AML-193 (cell line): Measurements from ENCODE around the gene PATE3.

Experiments
- DNase-seq, 2 experiments: peaks; one replicate each; lab custom pipeline; 2025; lab: John Stamatoyannopoulos, UW

Gene PATE3, protein sequence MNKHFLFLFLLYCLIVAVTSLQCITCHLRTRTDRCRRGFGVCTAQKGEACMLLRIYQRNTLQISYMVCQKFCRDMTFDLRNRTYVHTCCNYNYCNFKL

DNA sequence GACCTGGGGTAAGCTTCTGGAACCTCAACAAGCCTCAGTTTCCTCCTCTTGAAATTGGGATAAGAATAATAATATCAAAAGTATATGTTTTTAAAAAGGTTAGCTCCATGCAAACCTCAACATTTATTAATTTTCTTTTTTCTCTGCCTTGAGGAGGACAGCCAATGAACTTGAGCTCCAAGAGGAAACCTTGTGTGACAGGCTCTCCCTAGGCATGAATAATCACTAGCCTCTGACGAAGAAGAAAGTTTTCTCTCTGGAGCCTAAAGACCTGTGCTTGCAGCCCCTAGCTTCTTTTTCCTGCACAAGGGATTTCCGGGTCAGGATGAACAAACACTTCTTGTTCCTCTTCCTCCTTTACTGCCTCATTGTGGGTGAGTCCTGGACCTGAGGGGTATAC lies at the start of gene PATE3:
TSS of gene PATE3 (plus strand) at position 301 of the 400 bp plus-strand sequence. CDS start at position 326, 25 bp downstream.
- peak in 1 of 2 experiments; percentile 12 for DNase-seq

DNA sequence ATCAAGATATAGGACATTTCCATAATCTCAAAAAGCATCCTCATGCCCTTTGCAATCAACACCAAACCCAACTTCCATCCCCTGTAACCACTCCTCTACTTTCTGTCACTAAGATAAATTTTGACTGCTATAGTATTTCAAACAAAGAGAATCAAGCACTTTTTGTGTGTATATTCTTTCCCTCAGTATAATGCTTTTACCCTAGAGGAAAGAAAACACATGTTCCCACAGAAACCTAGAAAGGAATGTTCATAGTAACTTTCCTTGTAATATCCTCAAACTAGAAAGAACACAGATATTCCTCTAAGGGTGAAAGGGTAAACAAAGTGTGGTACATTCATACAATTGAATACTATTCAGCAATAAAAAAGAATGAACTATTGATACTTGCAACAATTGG lies 47.3 kb upstream of the PATE3 start:
- no peak for DNase-seq

DNA sequence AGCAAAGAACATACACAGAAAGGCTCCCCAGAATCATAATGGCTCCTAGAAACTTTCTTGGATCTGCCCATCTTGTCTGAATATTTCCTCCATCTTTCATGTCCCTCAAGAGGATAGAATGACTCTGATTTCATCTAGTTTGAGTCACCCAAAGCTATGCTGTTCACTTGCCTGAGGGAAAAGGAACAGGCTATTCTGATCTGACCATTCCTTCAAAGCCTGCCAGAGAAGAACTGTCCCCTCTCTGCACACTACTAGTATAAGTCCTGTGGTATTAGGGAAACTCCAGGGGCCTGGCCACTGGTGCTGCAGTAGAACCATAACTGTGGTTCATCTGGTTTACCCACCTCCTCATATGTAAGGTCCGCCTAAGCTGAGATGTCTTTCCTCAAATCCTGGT lies 44.2 kb upstream of the PATE3 start:
- no peak for DNase-seq

DNA sequence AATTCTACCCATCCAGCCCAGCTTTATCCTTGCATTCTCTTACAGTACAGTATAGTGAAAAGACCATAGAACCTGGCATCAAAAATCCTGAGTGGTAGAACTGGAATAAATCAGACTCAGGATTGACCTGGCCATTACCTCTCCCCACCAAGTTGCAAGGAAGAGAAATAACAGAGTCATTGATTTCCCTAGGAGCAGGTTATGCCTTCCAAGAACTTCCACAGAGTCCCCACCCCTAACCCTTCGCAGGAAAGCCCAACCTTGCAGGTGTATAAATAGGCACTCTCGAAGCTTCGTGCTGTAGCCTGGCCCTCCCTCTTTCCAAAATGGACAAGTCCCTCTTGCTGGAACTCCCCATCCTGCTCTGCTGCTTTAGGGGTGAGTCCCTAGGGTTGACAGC lies 41.9 kb upstream of the PATE3 start, which contains the start of gene PATE1:
TSS of gene PATE1 (plus strand) at position 301 of the 400 bp plus-strand sequence. CDS start at position 327, 26 bp downstream.
- DNase-seq, result no peak

DNA sequence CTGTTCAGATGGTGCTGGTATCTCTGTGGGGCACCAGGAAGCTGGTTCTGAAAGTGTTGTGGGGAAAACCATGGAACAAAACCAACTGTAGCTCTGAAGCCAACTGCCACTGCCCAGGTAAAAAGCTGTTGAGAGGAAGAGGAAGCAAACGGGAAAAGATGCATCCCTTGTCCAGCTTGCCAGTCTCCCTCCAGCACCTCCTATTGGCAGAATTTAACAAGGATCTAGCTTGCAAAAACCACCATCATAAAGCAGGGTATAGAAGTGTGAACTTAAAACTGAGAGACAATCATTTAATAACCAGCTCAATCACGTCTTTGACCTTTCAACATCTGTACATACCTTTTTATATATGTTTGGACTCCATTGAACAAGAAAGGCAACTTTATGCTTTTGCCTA lies 37.3 kb upstream of the PATE3 start:
- no peak for DNase-seq

DNA sequence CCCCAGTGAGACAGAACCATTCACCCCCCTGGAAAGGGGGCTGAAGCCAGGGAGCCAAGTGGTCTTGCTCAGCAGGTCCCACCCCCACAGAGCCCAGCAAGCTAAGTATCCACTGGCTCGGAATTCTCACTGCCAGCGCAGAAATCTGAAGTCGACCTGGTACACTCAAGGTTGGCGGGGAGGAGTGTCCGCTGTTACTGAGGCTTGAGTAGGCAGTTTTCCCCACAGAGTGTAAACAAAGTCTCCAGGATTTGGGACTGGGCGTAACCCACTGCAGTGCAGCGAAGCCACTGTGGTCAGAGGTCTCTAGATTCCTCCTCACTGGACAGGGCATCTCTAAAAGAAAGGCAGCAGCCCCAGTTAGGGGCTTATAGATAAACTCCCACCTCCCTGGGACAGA lies 31.9 kb upstream of the PATE3 start:
- no peak for DNase-seq

DNA sequence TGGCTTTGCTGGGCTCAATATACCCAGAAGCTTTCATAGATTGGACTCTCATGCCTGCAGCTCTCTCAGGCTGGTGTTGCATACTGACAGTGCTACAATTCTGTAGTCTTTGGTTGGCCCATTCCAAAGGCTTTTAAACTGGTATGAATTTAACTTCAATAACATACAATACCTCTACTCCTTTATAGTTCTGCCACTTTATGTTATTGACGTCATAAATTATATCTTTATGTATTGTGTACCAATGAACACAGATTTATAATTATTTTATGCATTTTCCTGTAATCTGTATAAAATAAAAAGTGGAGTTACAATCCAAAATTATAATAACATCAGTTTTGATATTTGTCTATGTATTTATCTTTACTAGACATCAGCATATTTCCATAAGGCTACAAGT lies 25.5 kb upstream of the PATE3 start:
- DNase-seq, result no peak

DNA sequence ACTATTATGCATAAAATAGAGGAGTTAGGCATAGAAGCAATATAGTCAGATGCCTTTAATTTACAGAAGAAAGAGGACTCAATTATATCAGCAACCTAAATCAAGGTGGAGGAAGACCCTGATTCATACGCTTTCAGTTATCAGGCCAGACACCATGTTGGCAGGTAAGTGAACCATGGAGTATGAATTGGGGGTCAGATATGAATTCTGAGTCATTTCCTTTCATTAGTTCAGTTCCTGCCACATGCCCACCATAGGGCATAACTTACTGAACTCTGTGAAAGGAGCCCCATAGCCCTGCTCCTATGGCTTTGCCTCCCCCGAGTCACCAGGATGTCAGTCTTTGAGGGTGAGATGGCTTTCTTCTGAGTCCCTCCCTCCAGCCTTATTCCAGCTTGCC lies 24.4 kb upstream of the PATE3 start:
- no peak for DNase-seq

DNA sequence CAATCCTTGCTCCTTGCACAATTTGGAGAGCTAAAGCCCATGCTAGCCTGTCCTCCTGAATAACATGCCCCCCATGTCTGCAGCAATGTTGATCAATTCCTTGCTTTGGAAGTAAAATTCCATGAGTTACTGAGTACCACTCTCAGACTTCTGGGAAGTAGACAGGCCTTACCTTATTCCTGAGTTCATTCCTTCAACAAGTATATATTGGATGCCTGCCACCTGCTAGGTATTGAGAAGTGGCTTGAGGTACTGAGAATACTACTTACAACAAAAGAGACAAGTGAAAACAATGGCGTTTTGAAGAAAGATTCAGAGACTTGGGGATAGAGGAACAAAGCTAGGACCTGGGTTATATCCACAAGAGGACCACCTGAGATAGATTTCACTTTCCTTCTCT lies 21.7 kb upstream of the PATE3 start:
- no peak for DNase-seq

DNA sequence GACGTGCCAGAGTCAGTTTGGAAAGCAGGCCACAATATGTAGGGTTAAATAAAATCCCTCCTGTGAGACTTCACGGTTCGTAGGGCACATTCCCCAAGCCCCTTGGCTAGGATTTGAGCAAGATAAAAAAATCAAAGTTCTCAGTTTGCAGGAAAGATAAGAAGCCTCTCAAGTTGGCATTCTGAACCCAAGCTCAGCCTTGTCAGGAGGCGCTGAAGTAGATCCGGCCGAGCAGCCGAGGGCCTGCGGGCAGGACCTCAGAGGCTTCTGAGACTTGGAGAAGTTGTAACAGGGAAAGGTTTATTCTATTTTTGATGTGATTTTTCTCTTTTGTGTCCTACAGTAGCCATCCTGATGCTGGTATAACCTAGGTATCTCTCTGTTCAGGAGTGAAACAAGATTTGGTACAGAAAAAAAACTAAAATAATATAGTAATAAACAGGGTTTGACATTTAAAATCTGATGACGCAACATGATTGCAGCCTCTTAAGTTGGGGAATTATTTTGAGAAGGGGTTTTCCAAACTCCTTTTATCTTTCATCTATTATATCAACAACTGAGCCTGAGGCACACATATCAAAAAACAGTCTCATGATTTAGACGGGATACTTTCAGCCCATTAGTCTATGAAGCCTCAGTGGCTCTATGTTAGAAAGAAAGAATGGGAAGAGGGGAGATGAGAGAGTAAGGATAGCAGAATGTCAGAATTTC lies 19.4 kb upstream of the PATE3 start:
- no peak for DNase-seq

DNA sequence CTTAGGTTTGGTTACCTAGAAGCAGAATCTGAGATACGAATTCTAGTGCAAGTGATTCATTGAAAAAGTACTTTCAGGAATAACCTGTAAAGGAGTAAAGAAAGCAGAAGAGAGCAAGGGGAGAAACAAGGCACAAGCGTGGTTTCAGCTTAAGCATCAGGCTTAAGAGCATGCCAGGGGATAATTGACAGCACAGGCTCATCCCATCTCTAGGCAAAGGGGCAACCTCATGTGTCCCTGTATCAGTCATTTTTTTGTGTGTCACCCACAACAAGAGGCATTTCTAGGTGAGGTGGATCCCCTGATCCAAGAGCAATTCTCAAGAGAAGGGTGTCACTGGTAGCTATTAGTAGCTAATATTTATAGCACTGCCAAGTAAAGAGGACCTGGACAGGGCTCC lies 17.3 kb upstream of the PATE3 start:
- DNase-seq, result no peak

DNA sequence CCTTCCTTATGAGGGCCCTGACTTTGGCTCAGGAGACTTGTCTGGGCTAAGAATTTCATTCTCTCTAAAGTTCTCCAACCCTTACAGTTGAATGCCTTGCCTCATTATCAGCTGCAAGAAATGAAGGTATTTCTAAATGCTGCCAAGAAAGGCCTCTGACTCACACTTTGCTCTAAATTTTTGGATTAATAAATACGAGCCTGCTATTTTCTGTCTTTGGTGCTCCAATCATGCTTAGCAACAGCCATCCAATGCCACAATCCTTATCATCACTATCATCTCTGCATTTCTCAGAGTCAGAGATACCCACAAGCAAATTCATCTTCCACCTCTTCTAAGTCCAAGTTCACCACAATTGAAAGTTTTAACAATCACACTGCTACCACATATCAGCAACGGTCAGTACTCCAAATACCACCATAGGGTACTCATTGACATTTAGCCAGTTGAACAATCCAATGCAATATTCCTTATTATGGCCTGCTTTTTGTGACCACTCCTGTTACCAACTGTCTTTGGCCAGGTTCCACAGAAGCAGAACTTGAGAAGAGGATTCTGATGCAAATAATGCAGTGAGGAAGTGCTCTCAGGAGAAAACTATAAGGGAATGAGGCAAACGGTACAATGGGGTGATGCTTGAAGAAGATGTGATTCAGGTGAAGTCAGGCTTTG lies 15.0 kb upstream of the PATE3 start:
- DNase-seq, result no peak

DNA sequence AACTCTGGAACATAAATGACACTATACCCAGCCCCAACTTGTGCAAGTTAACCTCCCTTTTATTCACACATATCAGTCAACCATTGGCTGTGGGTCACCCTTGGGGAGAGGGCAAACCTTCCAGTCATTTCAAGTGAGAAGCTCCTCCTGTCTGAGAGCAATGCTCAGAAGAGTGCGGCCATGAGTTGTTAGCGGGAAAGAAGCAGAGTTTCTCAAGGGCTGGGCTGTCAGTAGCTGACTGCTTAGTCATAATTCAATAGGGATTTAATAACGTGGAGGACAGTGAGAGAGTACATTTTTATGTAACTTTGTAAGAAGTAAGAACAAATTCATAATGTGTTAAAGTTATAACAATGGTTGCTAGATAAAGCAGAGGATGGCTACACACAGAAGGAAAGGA lies 14.4 kb upstream of the PATE3 start:
- DNase-seq, result no peak

DNA sequence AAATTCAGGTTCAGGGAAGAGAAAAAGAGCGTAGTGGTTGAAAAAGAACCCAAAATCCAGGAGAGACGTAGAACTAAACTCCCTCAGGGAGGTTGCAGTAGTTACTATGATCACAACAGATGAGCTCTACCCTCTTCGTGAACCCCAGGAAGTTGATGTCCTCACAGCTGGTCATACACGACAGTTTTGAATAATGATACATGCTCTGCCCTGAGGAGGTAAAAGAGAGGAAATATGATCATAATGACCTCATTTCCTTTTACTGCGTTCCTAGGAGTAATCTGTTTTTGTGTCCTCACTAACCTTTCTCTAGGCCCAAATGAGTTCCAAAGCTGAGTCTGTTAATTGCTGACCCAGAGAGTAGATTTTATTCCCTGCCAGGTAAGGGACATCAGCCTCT lies 10.6 kb upstream of the PATE3 start:
- DNase-seq, result no peak

DNA sequence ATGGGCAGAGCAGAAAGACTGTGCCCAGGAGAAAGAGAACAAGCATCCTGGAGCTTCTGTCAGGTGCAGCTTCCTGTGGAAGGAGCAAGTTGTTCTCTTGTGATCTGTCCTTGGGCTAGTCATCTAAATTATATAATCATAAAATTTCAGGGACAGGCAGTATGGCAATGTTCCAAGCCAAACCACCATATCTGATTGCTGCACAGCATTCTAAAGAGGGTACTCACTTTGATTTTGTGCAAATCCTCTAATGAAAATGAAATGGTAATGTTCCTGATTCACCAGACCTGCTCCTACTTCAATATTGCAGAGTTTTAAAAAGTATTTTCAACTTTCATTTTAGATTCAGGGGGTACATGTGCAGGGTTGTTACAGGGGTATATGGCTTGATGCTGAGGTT lies 9.2 kb upstream of the PATE3 start, which contains the start of gene PATE2:
TSS of gene PATE2 (minus strand) at position 101 of the 400 bp plus-strand sequence. CDS start at position 46, 55 bp downstream.
- no peak for DNase-seq

DNA sequence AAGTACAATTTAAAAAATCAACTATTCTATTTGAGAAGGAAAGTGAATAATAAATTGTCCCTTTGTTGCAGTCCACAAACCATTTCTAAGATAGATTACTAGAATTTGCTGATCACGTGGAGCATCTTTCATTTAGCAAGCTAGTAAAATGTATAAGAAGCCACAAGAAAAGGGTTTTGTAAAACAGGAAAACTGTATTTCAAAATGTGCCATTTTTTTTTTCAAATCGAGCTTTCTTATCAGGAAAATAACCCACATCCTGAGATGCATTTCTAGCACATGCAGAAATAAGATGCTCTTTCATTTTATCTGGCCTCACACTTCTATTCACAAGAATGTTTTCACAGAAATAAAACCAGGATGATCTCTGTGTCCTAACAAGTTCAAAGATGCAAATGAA lies 3.2 kb upstream of the PATE3 start:
- DNase-seq, result no peak

DNA sequence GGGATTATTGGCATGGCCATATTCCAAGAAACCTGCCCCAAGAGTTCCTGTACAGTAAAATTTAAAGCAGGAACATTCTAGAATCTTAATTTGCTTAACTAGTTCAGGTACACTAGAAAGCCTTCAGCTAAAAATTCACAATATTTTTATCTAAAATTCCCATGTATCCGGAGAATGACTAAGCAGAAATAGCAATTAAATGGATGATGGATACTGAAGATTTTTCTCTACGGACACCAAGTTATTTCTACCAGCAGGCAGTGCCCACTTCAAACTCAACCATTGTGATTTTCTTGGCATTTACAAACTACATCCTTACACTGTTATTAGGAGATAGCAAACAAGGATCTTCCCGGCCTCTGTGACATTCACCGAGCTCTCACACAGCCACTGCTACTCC lies 2.9 kb downstream of the PATE3 start:
- DNase-seq, result no peak

DNA sequence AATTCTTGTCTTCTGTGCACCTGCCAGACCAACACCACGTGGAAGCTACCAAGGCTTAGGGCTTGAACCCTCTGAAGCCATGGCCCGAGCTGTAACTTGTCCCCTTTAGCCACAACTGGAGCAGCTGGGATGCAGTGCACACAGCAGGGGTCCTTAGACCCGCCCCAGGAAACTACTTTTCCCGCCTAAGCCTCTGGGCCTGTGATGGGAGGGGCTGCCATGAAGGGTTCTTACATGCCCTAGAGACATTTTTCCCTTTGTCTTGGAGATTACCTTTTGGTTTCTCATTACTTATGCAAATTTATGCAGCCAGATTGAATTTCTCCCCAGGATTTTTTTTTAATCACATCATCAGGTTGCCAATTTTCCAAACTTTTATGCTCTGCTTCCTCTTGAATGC lies 9.7 kb downstream of the PATE3 start:
- no peak for DNase-seq

DNA sequence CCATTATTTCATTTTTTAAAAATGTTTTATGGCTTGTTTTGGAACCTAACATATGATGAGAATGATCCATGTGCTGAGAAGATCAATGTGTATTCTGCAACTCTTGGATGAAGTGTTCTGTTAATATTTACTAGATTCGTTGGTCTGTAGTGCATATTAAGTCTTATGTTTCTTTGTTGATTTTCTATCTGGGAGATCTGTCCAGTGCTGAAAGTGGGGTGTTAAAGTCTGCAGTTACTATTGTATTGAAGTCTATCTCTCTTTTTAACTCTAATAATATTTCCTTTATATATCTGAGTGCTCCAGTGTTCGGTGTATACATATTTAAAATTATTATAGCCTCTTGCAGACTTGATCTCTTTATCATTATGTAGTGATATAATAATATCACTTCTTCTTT lies 11.9 kb downstream of the PATE3 start:
- DNase-seq, result no peak

DNA sequence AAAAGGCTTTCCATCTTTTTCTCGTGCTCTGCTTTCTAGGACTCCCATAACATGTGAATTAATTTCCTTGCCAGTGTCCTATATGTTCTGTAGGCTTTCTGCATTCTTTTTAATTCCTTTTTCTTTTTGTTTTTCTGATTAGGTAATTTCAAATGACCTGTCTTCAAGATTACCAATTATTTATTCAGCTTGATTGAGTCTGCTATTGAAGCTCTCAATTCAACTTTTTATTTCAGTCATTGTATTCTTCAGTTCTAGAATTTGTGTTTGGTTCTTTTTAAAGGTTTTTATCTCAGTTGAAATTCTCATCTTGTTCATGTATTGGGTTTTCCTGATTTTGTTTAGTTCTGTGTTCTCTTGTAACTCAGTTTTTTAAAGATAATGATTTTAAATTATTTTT lies 14.5 kb downstream of the PATE3 start:
- no peak for DNase-seq

DNA sequence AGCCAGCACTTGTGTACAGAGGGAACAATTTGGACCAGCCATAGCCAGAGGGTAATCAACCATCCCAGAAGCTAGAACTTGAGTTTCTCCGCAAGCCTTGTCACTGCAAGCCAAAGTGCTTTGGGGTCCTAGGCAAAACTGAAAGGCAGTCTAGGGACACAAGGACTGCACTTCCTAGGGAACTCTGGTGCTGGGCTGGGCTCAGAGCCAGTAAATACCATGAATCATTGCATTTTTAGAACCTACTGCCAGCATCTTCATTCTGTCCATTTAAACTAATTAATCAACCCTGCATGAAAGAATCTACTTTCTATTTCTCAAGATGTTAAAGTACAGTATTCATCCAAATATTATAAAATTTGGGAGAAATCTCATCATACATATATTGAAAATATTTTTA lies 20.0 kb downstream of the PATE3 start:
- no peak for DNase-seq

DNA sequence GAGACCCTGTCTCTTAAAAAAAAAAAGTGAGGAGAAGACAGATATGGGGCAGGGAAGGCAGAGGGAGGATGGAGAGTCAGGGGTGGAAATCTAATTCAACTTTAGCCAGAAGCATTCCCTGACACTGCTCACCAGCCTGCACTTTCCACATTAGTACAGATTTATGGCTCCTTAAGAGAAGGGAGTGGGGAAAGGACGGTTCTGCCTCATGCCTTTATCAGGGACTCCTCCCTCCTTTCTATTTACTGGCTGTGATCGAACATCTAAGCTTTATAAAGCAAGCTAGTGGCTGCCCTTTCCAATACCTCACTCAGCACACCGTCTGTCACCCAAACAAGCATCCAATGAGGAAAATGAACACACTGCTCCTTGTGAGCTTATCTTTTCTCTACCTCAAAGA lies 45.1 kb downstream of the PATE3 start, which contains the start of gene PATE4:
TSS of gene PATE4 (plus strand) at position 301 of the 400 bp plus-strand sequence. CDS start at position 345, 44 bp downstream.
- no peak for DNase-seq

DNA sequence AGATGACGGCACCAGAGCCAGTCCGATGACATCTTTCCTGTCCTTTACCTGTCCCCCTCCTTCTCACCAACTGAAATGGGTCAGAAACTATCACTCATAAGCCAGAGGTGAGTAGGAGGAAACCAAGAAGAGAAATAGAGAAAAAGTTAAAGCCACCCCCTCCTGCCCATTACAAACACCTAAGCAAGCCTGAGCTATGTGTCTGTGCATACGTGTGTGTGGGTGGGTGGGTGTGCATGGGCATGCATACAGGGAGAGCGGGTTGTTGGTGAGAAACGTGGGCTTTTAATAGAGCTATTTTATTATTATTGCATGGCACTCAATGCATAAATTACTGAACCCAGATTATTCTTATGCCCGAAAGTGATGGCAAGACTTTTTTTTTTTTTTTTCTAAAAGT lies 47.8 kb downstream of the PATE3 start:
- DNase-seq, result no peak
